ENCODE measurements around the gene IL1RAP.

The IL1RAP gene

DNA sequence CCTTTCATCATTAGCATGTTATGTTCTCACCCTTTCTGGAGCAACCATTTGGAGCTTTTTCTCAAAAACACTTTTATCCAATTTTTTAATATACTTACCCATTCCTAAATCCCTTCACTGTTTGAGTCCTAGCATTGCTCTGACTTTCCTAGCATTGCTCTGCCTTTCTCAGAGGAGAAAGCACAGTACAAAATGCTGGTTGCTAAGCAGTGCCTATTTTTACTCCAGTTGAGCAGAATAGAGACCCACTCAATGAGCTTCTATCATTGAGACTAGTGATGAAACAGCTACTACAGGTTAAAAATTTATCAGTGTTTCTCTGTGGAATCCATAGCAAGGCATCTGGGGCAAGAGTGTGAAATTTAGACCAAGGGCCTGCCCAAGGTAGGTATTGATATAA, 21.8 kb upstream of the IL1RAP start:
- TF ChIP-seq ZBTB7A (IDR thresholded peaks at IDR 0.05; ENCODE audit: low read depth): no peak
- TF ChIP-seq YY1 (IDR thresholded peaks at IDR 0.05; ENCODE audit: low read depth): no peak
- no peak for TF ChIP-seq FOXM1 (IDR thresholded peaks at IDR 0.05; ENCODE audit: borderline replicate concordance, low read depth)
- TF ChIP-seq, protein P1, sequence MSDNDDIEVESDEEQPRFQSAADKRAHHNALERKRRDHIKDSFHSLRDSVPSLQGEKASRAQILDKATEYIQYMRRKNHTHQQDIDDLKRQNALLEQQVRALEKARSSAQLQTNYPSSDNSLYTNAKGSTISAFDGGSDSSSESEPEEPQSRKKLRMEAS (IDR thresholded peaks at IDR 0.05): no peak
- no peak for TF ChIP-seq CREB1 (IDR thresholded peaks at IDR 0.05; ENCODE audit: low read depth)
- no peak for TF ChIP-seq CEBPB (IDR thresholded peaks at IDR 0.05)
- TF ChIP-seq, protein P2, sequence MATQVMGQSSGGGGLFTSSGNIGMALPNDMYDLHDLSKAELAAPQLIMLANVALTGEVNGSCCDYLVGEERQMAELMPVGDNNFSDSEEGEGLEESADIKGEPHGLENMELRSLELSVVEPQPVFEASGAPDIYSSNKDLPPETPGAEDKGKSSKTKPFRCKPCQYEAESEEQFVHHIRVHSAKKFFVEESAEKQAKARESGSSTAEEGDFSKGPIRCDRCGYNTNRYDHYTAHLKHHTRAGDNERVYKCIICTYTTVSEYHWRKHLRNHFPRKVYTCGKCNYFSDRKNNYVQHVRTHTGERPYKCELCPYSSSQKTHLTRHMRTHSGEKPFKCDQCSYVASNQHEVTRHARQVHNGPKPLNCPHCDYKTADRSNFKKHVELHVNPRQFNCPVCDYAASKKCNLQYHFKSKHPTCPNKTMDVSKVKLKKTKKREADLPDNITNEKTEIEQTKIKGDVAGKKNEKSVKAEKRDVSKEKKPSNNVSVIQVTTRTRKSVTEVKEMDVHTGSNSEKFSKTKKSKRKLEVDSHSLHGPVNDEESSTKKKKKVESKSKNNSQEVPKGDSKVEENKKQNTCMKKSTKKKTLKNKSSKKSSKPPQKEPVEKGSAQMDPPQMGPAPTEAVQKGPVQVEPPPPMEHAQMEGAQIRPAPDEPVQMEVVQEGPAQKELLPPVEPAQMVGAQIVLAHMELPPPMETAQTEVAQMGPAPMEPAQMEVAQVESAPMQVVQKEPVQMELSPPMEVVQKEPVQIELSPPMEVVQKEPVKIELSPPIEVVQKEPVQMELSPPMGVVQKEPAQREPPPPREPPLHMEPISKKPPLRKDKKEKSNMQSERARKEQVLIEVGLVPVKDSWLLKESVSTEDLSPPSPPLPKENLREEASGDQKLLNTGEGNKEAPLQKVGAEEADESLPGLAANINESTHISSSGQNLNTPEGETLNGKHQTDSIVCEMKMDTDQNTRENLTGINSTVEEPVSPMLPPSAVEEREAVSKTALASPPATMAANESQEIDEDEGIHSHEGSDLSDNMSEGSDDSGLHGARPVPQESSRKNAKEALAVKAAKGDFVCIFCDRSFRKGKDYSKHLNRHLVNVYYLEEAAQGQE (IDR thresholded peaks at IDR 0.05; ENCODE audit: low read depth): no peak
- no peak for TF ChIP-seq USF1 (IDR thresholded peaks at IDR 0.05)
- TF ChIP-seq EP300 (IDR thresholded peaks at IDR 0.05; ENCODE audit: borderline replicate concordance): no peak
- no peak for TF ChIP-seq RAD21 (IDR thresholded peaks at IDR 0.05; ENCODE audit: low read depth)
- no peak for TF ChIP-seq TEAD4 (IDR thresholded peaks at IDR 0.05)
- no peak for TF ChIP-seq EGR1 (IDR thresholded peaks at IDR 0.05)

DNA sequence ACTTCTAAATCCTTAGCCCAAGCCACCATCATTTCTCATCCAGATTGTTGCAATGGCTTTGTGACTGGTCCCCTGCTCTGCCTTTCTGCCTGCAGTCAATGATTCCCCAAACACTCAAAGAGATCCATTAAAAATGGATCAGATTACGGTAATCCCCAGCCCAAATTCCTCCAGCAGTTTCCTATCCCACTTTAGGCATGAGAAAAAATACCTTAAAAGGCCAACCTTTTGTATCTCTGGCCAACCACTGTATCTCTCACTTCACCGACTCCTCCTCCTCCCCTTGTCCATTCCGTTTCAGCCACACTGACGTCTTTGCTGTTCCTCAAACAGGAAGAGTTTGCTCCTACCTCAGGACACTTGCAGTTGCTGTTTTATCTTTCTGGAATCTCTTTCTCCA, 20.9 kb upstream of the IL1RAP start:
- TF ChIP-seq FOXM1 (IDR thresholded peaks at IDR 0.05; ENCODE audit: borderline replicate concordance, low read depth): no peak
- TF ChIP-seq NFIC (IDR thresholded peaks at IDR 0.05): no peak

DNA sequence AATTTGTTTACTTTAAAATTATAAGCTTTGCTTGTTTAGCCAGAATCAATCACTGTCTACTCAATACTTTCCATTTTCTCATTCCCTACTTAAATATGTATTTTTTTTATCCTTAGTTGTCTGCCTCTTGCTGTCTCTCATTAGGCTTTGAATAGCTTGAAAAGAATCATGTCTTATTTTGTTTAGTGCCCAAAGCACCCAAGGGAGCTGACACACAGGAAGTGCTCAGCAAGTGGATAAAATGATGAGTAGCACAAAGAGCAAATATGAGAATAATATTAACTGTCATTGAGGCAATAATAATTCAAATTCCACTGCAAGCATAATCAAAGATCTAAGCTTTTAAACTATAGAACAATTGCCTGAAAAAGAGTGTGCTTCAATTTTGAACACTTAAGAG, 19.0 kb upstream of the IL1RAP start:
- TF ChIP-seq EP300 (IDR thresholded peaks at IDR 0.05; ENCODE audit: borderline replicate concordance) (no peak), CEBPB (IDR thresholded peaks at IDR 0.05) (no peak), CREB1 (IDR thresholded peaks at IDR 0.05; ENCODE audit: low read depth) (no peak), EGR1 (IDR thresholded peaks at IDR 0.05) (no peak)

DNA sequence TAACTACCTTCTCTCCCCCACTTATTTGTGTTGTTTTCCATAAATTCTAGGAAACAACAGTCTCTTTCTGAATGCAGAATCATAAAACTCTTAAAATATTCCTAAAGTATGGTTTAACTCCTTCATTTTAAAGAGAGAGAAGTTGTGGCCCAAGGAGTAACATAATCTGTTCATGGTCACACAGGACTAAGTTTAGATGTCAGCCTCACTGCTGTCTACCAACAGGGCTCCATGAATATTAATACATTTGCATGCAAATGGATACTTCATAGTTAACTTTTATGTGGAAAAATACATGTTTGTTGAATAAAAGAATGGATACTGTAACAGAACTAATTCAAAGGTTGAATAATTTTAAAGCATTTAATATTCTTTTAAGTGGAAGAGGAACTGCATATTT, 18.5 kb upstream of the IL1RAP start:
- no peak for TF ChIP-seq YY1 (IDR thresholded peaks at IDR 0.05; ENCODE audit: low read depth)
- TF ChIP-seq CEBPB (IDR thresholded peaks at IDR 0.05): no peak
- TF ChIP-seq ZBTB7A (IDR thresholded peaks at IDR 0.05; ENCODE audit: low read depth): no peak
- no peak for TF ChIP-seq TAF1 (IDR thresholded peaks at IDR 0.05; ENCODE audit: low read depth)
- TF ChIP-seq, protein P2 (IDR thresholded peaks at IDR 0.05; ENCODE audit: low read depth): no peak
- TF ChIP-seq USF1 (IDR thresholded peaks at IDR 0.05): no peak
- TF ChIP-seq, protein P1 (IDR thresholded peaks at IDR 0.05): no peak
- no peak for TF ChIP-seq NFIC (IDR thresholded peaks at IDR 0.05)
- TF ChIP-seq CREB1 (IDR thresholded peaks at IDR 0.05; ENCODE audit: low read depth): no peak
- TF ChIP-seq EGR1 (IDR thresholded peaks at IDR 0.05): no peak
- TF ChIP-seq TCF12 (IDR thresholded peaks at IDR 0.05; ENCODE audit: low read depth): no peak
- TF ChIP-seq EP300 (IDR thresholded peaks at IDR 0.05; ENCODE audit: borderline replicate concordance): no peak
- no peak for TF ChIP-seq RAD21 (IDR thresholded peaks at IDR 0.05; ENCODE audit: low read depth)
- TF ChIP-seq FOXM1 (IDR thresholded peaks at IDR 0.05; ENCODE audit: borderline replicate concordance, low read depth): no peak
- TF ChIP-seq TEAD4 (IDR thresholded peaks at IDR 0.05): no peak

DNA sequence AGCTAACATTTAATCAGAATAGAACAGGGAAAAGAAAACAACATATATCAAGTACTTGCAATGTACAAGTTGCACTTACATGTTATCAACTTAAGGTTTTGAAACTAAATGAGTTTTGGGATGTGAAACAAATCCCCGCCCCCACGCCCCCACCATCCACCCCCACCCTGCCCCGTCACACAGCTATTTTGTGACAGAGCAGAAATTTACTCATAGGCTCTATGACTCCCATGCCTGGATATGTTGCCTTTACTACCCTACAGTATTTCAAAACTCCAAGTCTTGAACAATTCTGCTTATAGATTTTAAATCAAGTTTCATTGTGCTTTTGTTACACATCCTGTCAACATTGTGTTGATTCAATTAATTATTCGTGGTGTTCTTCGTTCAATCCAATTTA, 18.1 kb upstream of the IL1RAP start:
- TF ChIP-seq CREB1 (IDR thresholded peaks at IDR 0.05; ENCODE audit: low read depth) (no peak), NFIC (IDR thresholded peaks at IDR 0.05) (no peak), CEBPB (IDR thresholded peaks at IDR 0.05) (no peak), TAF1 (IDR thresholded peaks at IDR 0.05; ENCODE audit: low read depth) (no peak), RAD21 (IDR thresholded peaks at IDR 0.05; ENCODE audit: low read depth) (no peak), TEAD4 (IDR thresholded peaks at IDR 0.05) (no peak), USF1 (IDR thresholded peaks at IDR 0.05) (no peak), FOXM1 (IDR thresholded peaks at IDR 0.05; ENCODE audit: borderline replicate concordance, low read depth) (no peak), ZBTB7A (IDR thresholded peaks at IDR 0.05; ENCODE audit: low read depth) (no peak)
- TF ChIP-seq, protein P2 (IDR thresholded peaks at IDR 0.05; ENCODE audit: low read depth): no peak

Measured in Ishikawa (cell line).